LNCAP (cell line): ENCODE measurements around the gene BACH2.

Source experiments
- TF ChIP-seq, protein P1 (sequence below): fragments of 450-650 bp; IDR thresholded peaks from 2 replicates; pipeline ENCODE4 v1.5.1; 2017; ENCODE audit warnings: mild to moderate bottlenecking

Gene BACH2

DNA sequence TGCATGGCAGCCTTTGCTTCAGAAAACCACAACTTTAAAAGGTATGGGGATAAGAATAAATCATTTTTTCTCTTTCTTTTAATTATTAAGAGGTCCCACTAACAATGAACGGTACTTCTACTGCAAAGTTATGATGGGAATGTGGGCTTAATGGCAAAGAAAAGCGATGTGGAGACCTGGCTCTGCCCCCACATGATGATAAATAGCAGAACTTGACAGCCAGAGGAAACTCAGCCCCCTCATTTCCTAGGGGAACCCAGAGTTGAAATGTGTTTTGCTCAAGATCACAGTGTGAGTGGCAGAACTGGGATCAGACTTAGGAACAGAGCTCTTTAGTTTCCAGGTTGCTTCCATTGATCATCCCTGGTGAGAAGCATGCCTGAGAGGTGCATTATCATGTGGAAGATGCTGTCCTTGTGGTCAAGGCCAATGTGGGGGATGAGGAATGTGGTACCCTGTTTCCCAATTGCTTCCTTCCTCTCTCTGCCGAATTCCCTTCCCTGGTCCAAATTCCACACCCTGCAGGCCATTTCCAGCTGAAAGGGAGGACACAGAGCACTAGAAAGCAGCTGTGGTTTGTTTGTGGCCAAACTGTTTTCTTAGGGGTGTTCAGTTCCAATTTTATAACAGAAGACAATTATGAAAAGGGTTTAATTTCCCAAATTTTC, 66.0 kb downstream of the BACH2 start:
- TF ChIP-seq, protein P1, sequence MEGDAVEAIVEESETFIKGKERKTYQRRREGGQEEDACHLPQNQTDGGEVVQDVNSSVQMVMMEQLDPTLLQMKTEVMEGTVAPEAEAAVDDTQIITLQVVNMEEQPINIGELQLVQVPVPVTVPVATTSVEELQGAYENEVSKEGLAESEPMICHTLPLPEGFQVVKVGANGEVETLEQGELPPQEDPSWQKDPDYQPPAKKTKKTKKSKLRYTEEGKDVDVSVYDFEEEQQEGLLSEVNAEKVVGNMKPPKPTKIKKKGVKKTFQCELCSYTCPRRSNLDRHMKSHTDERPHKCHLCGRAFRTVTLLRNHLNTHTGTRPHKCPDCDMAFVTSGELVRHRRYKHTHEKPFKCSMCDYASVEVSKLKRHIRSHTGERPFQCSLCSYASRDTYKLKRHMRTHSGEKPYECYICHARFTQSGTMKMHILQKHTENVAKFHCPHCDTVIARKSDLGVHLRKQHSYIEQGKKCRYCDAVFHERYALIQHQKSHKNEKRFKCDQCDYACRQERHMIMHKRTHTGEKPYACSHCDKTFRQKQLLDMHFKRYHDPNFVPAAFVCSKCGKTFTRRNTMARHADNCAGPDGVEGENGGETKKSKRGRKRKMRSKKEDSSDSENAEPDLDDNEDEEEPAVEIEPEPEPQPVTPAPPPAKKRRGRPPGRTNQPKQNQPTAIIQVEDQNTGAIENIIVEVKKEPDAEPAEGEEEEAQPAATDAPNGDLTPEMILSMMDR: no peak

DNA sequence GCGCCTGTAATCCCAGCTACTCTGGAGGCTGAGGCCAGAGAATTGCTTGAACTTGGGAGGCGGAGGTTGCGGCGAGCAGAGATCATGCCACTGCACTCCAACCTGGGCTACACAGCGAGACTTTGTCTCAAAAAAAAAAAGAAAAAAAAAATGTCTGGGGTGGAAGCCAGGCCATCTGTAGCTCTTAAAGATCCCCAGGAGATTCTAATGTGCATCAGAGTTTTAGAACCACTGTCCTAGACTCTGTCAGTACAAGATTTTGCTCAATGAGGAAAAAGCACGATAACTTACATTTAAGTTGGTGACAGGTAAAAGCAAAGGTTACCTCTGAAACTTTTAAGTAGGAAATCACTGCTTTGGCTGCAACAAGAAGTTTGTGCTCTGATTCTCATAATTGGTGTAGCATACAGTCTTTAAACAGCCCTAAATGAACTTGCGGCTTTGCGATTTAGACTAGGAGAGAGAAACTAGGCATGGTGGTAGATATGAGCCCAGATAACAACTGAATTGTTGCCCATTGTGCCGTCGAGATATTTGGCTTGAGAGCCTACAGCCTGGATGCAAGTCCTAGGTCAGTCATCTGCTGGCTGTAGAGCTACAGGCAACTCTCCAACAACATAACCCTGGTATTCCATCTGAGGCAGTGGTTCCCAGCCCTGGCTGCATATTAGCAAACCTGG, 67.2 kb downstream of the BACH2 start:
- TF ChIP-seq, protein P1: no peak

DNA sequence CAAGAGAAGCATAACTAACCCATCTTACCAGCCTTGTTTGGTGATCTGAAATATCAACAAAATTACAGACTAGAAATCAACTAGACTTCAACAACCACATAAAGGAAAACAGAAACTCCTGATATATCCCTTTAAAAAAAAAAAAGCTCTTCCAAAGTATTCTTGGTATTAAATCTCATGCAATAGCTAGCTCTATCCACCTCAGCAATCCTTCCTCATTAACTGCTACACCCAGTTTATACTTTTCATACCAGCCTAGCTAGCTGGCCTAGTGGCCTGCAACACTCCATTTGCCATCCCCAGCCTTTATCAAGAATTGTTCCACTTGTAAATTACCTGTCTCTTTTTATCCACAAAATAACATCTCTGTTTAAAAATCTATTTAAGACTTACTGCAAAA, 69.0 kb downstream of the BACH2 start:
- TF ChIP-seq, protein P1: no peak

DNA sequence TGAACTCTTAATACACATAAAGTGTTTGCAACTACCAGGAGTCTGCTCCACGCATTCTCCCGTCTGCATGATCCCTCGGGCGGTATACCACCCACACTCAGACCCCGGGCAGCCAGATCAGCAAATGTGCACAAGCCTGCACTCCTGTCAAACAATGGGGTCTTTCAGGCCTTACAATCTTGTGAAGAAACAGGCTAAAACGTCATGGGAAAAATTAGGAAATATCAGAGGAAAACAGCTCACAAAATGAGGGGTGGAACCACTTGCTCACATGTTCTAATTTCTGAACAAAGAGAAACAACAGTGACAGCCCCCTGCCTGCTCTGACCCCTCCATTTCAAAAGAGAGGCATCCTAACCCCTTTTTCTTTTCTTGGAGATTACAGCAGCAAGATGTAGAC, 69.4 kb downstream of the BACH2 start:
- TF ChIP-seq, protein P1: no peak

DNA sequence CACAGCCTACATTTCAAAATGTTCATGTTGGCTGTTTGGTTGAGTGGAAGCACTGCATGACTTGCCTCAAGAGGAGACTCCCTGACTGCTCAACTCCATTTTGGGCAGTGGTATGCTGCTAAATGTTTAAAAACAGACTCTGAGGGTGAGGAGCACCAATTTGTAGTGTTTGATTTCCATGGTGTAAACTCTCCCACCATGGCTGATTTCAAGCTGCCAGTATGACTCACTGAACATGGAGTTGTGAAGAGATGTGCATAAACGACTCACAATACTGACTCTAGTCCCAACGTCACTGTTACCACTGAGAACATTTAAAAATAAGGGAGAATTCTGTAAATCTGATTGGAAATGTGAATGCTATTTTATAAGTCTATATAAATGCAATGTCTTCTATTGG, 70.4 kb downstream of the BACH2 start:
- TF ChIP-seq, protein P1: no peak

DNA sequence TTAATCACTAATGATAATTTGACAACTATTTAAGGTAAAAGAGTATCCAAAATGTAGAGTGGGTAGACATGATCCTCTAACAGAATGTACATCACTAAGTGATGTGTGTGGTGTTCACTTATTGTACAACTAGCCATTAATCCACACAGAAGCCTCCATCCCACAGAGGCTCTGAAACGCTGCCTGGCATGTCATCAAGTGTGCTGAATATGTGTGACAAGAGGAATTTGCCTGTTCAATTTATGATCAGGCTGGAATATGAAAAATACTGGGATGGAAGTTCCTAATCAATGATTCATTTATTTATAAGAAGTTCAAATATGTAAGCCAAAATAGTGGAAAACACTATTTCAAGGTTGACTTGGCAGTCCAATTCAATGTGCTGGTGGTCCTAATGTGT, 72.4 kb downstream of the BACH2 start:
- TF ChIP-seq, protein P1: no peak

DNA sequence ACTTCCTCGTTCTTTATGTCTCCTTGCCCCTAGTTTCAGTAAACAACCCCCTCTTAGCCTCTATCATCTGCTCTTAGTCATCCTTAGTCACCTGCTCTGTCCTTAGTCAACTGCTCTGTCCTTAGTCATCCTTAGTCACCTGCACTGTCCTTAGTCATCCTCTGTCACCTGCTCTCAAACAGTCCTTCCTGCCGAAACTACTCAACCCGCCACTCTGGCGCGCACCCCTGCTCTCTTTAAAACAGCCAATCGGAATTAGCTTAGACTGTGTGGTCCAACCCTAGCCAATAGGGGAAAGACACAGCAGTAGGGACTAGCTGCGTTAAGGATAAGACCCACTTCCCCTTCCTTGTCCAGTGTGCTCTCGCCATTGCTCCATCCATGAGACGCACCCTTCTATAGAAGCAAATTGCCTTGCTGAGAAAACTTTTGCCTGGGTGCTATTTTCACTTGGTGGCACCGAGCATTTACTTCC, 73.9 kb downstream of the BACH2 start:
- TF ChIP-seq, protein P1: no peak
